Measurements from ENCODE around the gene MPI. TPM values are rescaled to one million over a fixed set of nuclear protein-coding genes. Genes with fewer than 3 reads are reported as not detected.
A peak's percentile ranks its signal among the peaks of the same experiment; 100 is the strongest.

MPI gene
- total and polyA plus RNA-seq, 10 donors, result 16.4 to 49.9 (median 35.2) TPM

GRCh38 chr15:74906067-74906449 lies 16.2 kb downstream of the MPI start:
- TF ChIP-seq POLR2A (IDR thresholded peaks at IDR 0.05) (no peak), CTCF (IDR thresholded peaks at IDR 0.05 in 8 of 11, conservative IDR thresholded peaks at IDR 0.05 in 3 of 11) (no peak), POLR2AphosphoS5 (IDR thresholded peaks at IDR 0.05) (no peak)
- DNase-seq, result peak; percentile 22
- peak overlapping the region; percentile 66 to 95 (median 91) for H3K4me3 ChIP-seq
- H3K9me3 ChIP-seq, result no peaks in the 10 kb centered on the region
- WGBS, 5 donors, result 0 to 1% (median 0%) methylated on average over 20 of the region's 20 CpGs
- peaks cover 26 to 61% (median 54%) of the 10 kb centered on the region in 6 donors for H3K4me1 ChIP-seq
- peak overlapping the region; percentile 89 to 97 (median 93) for H3K27ac ChIP-seq
- H3K27me3 ChIP-seq (replicated peaks in 1 of 7), result no peaks in the 10 kb centered on the region
- peaks cover 0 to 46% (median 27%) of the 10 kb centered on the region in 6 donors for H3K36me3 ChIP-seq
- intact Hi-C loops (cut with DNase I; ENCODE audit: low total_unique reads), result no loop called here

GRCh38 chr15:74906450-74907162 lies 16.8 kb downstream of the MPI start, which contains the start of gene FAM219B:
Gene FAM219B (minus strand): TSS chr15:74906851. CDS start chr15:74906800, 51 bp downstream.
- Histone ChIP-seq H3K27me3 (replicated peaks in 1 of 7) (no peaks in the 10 kb centered on the region), H3K36me3 (peaks cover 0 to 48% (median 27%) of the 10 kb centered on the region in 6 donors), H3K9me3 (no peaks in the 10 kb centered on the region), H3K4me3 (peak within 1 kb of the TSS; percentile 66 to 95 (median 91)), H3K27ac (peak within 1 kb of the TSS; percentile 89 to 97 (median 93)), H3K4me1 (peaks cover 20 to 56% (median 49%) of the 10 kb centered on the region in 6 donors)
- peak; percentile 87 to 91 (median 91) for TF ChIP-seq POLR2AphosphoS5 (IDR thresholded peaks at IDR 0.05)
- peak in 3 of 11 experiments; percentile 9 to 18 (median 12) for TF ChIP-seq CTCF (IDR thresholded peaks at IDR 0.05 in 8 of 11, conservative IDR thresholded peaks at IDR 0.05 in 3 of 11)
- TF ChIP-seq POLR2A (IDR thresholded peaks at IDR 0.05), result peak in 1 of 3 donors; percentile 13
- WGBS, 5 donors, result 0 to 2% (median 0%) methylated on average over 38 to 74 of the region's 74 CpGs
- intact Hi-C loops (cut with DNase I; ENCODE audit: low total_unique reads), result no loop called here
- peak; percentile 99 for DNase-seq

GRCh38 chr15:74907163-74907870 lies 17.5 kb downstream of the MPI start:
- 50 to 60% (median 53%) methylated on average over 8 of the region's 8 CpGs for WGBS, 5 donors
- H3K27ac ChIP-seq, result peak overlapping the region; percentile 89 to 97 (median 93)
- H3K9me3 ChIP-seq, result no peaks in the 10 kb centered on the region
- TF ChIP-seq CTCF (IDR thresholded peaks at IDR 0.05 in 8 of 11, conservative IDR thresholded peaks at IDR 0.05 in 3 of 11) (no peak), POLR2AphosphoS5 (IDR thresholded peaks at IDR 0.05) (no peak), POLR2A (IDR thresholded peaks at IDR 0.05) (no peak)
- H3K36me3 ChIP-seq, result peaks cover 0 to 48% (median 25%) of the 10 kb centered on the region in 6 donors
- H3K27me3 ChIP-seq (replicated peaks in 1 of 7), result no peaks in the 10 kb centered on the region
- intact Hi-C loops (cut with DNase I; ENCODE audit: low total_unique reads), result no loop called here
- H3K4me1 ChIP-seq, result peaks cover 16 to 49% (median 42%) of the 10 kb centered on the region in 6 donors
- DNase-seq, result peak; percentile 44
- H3K4me3 ChIP-seq, result peak overlapping the region; percentile 66 to 95 (median 91)

GRCh38 chr15:74908635-74909034 lies 18.8 kb downstream of the MPI start:
- intact Hi-C loops (cut with DNase I; ENCODE audit: low total_unique reads), result no loop called here
- Histone ChIP-seq H3K36me3 (peaks cover 0 to 48% (median 26%) of the 10 kb centered on the region in 6 donors), H3K9me3 (no peaks in the 10 kb centered on the region), H3K4me1 (peaks cover 16 to 36% (median 32%) of the 10 kb centered on the region in 6 donors), H3K27me3 (replicated peaks in 1 of 7) (no peaks in the 10 kb centered on the region), H3K27ac (no peak overlapping the region), H3K4me3 (no peak overlapping the region)
- WGBS, 5 donors, result 93 to 100% (median 96%) methylated on average over 4 of the region's 4 CpGs
- peak; percentile 52 for DNase-seq
- TF ChIP-seq POLR2A (IDR thresholded peaks at IDR 0.05), result no peak
- no peak for TF ChIP-seq POLR2AphosphoS5 (IDR thresholded peaks at IDR 0.05)
- no peak for TF ChIP-seq CTCF (IDR thresholded peaks at IDR 0.05 in 8 of 11, conservative IDR thresholded peaks at IDR 0.05 in 3 of 11)
